D341Med (cell line): ENCODE data around the gene AKAP6.
A peak's percentile ranks its signal among the peaks of the same experiment; 100 is the strongest.

Experiments
- DNase-seq: peaks from one replicate; pipeline ENCODE4 v3.0.0; 2012; ENCODE audit warnings: low spot score

The AKAP6 gene

GRCh38 chr14:32584079-32584478, 255.0 kb downstream of the AKAP6 start:
- no peak for DNase-seq

GRCh38 chr14:32587461-32587860, 258.4 kb downstream of the AKAP6 start:
- DNase-seq = no peak

- peak; percentile 39 for DNase-seq
Observed at GRCh38 chr14:32588448-32589320, 259.6 kb downstream of the AKAP6 start.

- no peak for DNase-seq
Observed at GRCh38 chr14:32590157-32590556, 261.1 kb downstream of the AKAP6 start.

GRCh38 chr14:32593290-32593942, 264.3 kb downstream of the AKAP6 start:
- DNase-seq = no peak

- no peak for DNase-seq
Observed at GRCh38 chr14:32594766-32595165, 265.7 kb downstream of the AKAP6 start.

GRCh38 chr14:32595497-32595896, 266.4 kb downstream of the AKAP6 start:
- no peak for DNase-seq

- no peak for DNase-seq
Observed at GRCh38 chr14:32596390-32596789, 267.3 kb downstream of the AKAP6 start.

- DNase-seq = no peak
Observed at GRCh38 chr14:32597771-32598170, 268.7 kb downstream of the AKAP6 start.

GRCh38 chr14:32601069-32601468, 272.0 kb downstream of the AKAP6 start:
- no peak for DNase-seq

- no peak for DNase-seq
Observed at GRCh38 chr14:32601906-32602305, 272.8 kb downstream of the AKAP6 start.

GRCh38 chr14:32602699-32603098, 273.6 kb downstream of the AKAP6 start:
- DNase-seq = no peak

GRCh38 chr14:32603992-32604565, 275.0 kb downstream of the AKAP6 start:
- DNase-seq = no peak

- DNase-seq = no peak
Observed at GRCh38 chr14:32606301-32606700, 277.2 kb downstream of the AKAP6 start.

- no peak for DNase-seq
Observed at GRCh38 chr14:32607399-32607798, 278.3 kb downstream of the AKAP6 start.

- no peak for DNase-seq
Observed at GRCh38 chr14:32608857-32609256, 279.8 kb downstream of the AKAP6 start.

GRCh38 chr14:32609388-32609787, 280.3 kb downstream of the AKAP6 start:
- no peak for DNase-seq

- no peak for DNase-seq
Observed at GRCh38 chr14:32611752-32612151, 282.7 kb downstream of the AKAP6 start.

GRCh38 chr14:32618991-32619390, 289.9 kb downstream of the AKAP6 start:
- DNase-seq = no peak

GRCh38 chr14:32620303-32620702, 291.2 kb downstream of the AKAP6 start:
- no peak for DNase-seq

- no peak for DNase-seq
Observed at GRCh38 chr14:32620724-32621123, 291.6 kb downstream of the AKAP6 start.

GRCh38 chr14:32621585-32621984, 292.5 kb downstream of the AKAP6 start:
- no peak for DNase-seq

- no peak for DNase-seq
Observed at GRCh38 chr14:32622742-32623141, 293.6 kb downstream of the AKAP6 start.
